Keratinocyte (primary cell): ENCODE measurements around the gene GID8. TPM values are rescaled to one million over a fixed set of nuclear protein-coding genes. Genes with fewer than 3 reads are reported as not detected.

ENCODE experiments used
- DNase-seq: peaks from one replicate; pipeline ENCODE4 v3.0.0-alpha.2; 2011; ENCODE audit warnings: low read depth, missing footprints, low spot score
- FAIRE-seq: peaks from 2 replicates; lab custom pipeline; 2011; peaks lifted over from hg19 to GRCh38; lab: Jason Lieb, UNC
- H2AFZ ChIP-seq: 2 replicates; pipeline ENCODE4 v1.6.0; 2012; ENCODE audit warnings: low read length, control low read depth, inconsistent platforms; ENCODE audit not compliant: control insufficient read depth
- H3K27ac ChIP-seq: 2 replicates; pipeline ENCODE4 v1.5.1; 2011; ENCODE audit warnings: low read length; ENCODE audit not compliant: control insufficient read depth, insufficient read depth
- H3K27me3 ChIP-seq: 3 replicates; pipeline ENCODE4 v1.6.0; 2011; ENCODE audit warnings: low read length; ENCODE audit not compliant: control insufficient read depth, insufficient read depth; ENCODE audit errors: extremely low read depth
- H3K36me3 ChIP-seq, 2 experiments: 2 replicates in 1 of 2; 3 replicates in 1 of 2; pipeline ENCODE4 v1.5.1; 2011; ENCODE audit warnings: low read length in 2 of 2, mild to moderate bottlenecking in 1 of 2; ENCODE audit not compliant: control insufficient read depth in 2 of 2, insufficient read depth in 2 of 2; ENCODE audit errors: extremely low read depth in 1 of 2
- H3K4me1 ChIP-seq: 3 replicates; pipeline ENCODE4 v1.5.1; 2011; ENCODE audit warnings: low read length; ENCODE audit not compliant: control insufficient read depth, insufficient read depth; ENCODE audit errors: extremely low read depth
- H3K4me2 ChIP-seq: 3 replicates; pipeline ENCODE4 v1.6.0; 2011; ENCODE audit warnings: low read depth, low read length; ENCODE audit not compliant: control insufficient read depth, insufficient read depth; ENCODE audit errors: extremely low read depth
- H3K4me3 ChIP-seq, 3 experiments: fragments of 200-600 bp in 1 of 3; sonication (generic) in 1 of 3; 2 replicates in 2 of 3; 3 replicates in 1 of 3; pipeline ENCODE4 v1.5.1; 2011 to 2016; ENCODE audit warnings: low read length in 3 of 3, mild to moderate bottlenecking in 3 of 3, control low read depth in 2 of 3, inconsistent platforms in 1 of 3, low read depth in 1 of 3, mixed read lengths in 1 of 3, mixed run types in 1 of 3, moderate library complexity in 1 of 3; ENCODE audit not compliant: control insufficient read depth in 2 of 3, insufficient read depth in 2 of 3; ENCODE audit errors: extremely low read depth in 1 of 3
- H3K79me2 ChIP-seq: 2 replicates; pipeline ENCODE4 v1.6.0; 2012; ENCODE audit warnings: low read length; ENCODE audit not compliant: control insufficient read depth, insufficient read depth
- H3K9ac ChIP-seq: 3 replicates; pipeline ENCODE4 v1.6.0; 2011; ENCODE audit warnings: low read length; ENCODE audit not compliant: control insufficient read depth, insufficient read depth; ENCODE audit errors: extremely low read depth
- H3K9me1 ChIP-seq: 3 replicates; pipeline ENCODE4 v1.6.0; 2011; ENCODE audit warnings: low read length; ENCODE audit not compliant: control insufficient read depth, insufficient read depth; ENCODE audit errors: extremely low read depth
- H3K9me3 ChIP-seq: 2 replicates; pipeline ENCODE4 v1.5.1; 2012; ENCODE audit warnings: low read depth, low read length; ENCODE audit not compliant: control insufficient read depth
- H4K20me1 ChIP-seq: 3 replicates; pipeline ENCODE4 v1.6.0; 2011; ENCODE audit warnings: low read length; ENCODE audit not compliant: control insufficient read depth, insufficient read depth; ENCODE audit errors: extremely low read depth
- EZH2 ChIP-seq: IDR thresholded peaks from one replicate; pipeline ENCODE4 v1.6.1; 2012; ENCODE audit warnings: inconsistent platforms, mild to moderate bottlenecking, low read length, moderate library complexity
- dilution Hi-C: fragments of 300-500 bp; cut with MboI; formaldehyde crosslinking; loops from one replicate; pipeline ENCODE4 v1.7.0; 2020; ENCODE audit warnings: low sequenced_read_pairs; ENCODE audit not compliant: extremely low pct_ligation_motif_present
- polyA plus RNA-seq, 5 experiments: library from polyadenylated mRNA; depleted of rRNA in 3 of 5; stranded (reverse) in 3 of 5; stranded (forward) in 1 of 5; unstranded in 1 of 5; fragments of >200 nt; gene quantifications; 1 replicate in 1 of 5; 2 replicates in 3 of 5; 3 replicates in 1 of 5; pipeline versions ENCODE4 v1.2.1 to v1.2.3, GENCODE V29; 2011 to 2012; ENCODE audit warnings: missing spikeins in 2 of 5, low read depth in 1 of 5, low replicate concordance in 1 of 5
- TF ChIP-seq, protein P1 (sequence below), 3 experiments: IDR thresholded peaks in 1 of 3; conservative IDR thresholded peaks in 1 of 3; optimal IDR thresholded peaks in 1 of 3; 2 replicates in 2 of 3; 3 replicates in 1 of 3; pipeline versions ENCODE3 to v1.5.1; 2011; ENCODE audit warnings: low read length in 3 of 3, mild to moderate bottlenecking in 3 of 3, moderate library complexity in 2 of 3, control low read depth in 1 of 3, inconsistent platforms in 1 of 3; ENCODE audit not compliant: insufficient read depth in 2 of 3; ENCODE audit errors: extremely low read depth in 1 of 3

The GID8 gene
- polyA plus RNA-seq, 1 donor (not counting 4 experiments of a cell fraction or from before 2014, with no cell fraction given), result 23.7 TPM

DNA sequence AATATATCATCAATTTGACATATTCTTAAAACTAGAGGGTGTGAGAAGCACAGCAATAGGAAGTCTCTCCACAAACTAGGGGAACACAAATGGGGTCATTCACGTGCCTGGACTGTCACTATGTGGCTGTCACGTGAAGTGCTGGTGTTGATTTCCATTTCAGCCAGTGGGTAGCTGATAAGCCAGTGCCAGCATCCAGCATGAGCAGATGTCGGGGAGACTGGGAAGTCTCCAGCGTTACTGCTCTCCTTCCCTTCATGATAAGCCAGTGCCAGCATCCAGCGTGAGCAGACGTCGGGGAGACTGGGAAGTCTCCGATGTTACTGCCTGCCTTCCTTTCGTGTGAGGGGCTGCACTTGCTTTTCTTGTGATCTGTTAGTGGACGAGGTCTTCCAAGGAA is 9.0 kb downstream of the GID8 start:
- H3K9ac ChIP-seq, result no peak overlapping the region
- dilution Hi-C loops, result no loop called here
- no peaks in the 10 kb centered on the region for H3K9me1 ChIP-seq
- no peaks in the 10 kb centered on the region for H3K4me1 ChIP-seq
- no peaks in the 10 kb centered on the region for H4K20me1 ChIP-seq
- TF ChIP-seq, protein P1, sequence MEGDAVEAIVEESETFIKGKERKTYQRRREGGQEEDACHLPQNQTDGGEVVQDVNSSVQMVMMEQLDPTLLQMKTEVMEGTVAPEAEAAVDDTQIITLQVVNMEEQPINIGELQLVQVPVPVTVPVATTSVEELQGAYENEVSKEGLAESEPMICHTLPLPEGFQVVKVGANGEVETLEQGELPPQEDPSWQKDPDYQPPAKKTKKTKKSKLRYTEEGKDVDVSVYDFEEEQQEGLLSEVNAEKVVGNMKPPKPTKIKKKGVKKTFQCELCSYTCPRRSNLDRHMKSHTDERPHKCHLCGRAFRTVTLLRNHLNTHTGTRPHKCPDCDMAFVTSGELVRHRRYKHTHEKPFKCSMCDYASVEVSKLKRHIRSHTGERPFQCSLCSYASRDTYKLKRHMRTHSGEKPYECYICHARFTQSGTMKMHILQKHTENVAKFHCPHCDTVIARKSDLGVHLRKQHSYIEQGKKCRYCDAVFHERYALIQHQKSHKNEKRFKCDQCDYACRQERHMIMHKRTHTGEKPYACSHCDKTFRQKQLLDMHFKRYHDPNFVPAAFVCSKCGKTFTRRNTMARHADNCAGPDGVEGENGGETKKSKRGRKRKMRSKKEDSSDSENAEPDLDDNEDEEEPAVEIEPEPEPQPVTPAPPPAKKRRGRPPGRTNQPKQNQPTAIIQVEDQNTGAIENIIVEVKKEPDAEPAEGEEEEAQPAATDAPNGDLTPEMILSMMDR (optimal IDR thresholded peaks at IDR 0.05 in 1 of 3, IDR thresholded peaks at IDR 0.05 in 1 of 3, conservative IDR thresholded peaks at IDR 0.05 in 1 of 3; ENCODE audit: extremely low read depth in 1 of 3, insufficient read depth in 2 of 3, low read length in 3 of 3), result no peak
- no peak for TF ChIP-seq EZH2
- no peak for FAIRE-seq
- no peak overlapping the region for H2AFZ ChIP-seq
- DNase-seq, result no peak
- H3K9me3 ChIP-seq, result no peaks in the 10 kb centered on the region
- H3K27ac ChIP-seq, result no peak overlapping the region
- H3K27me3 ChIP-seq, result no peaks in the 10 kb centered on the region
- H3K4me3 ChIP-seq, result no peak overlapping the region
- H3K36me3 ChIP-seq, result peaks cover 32 to 35% of the 10 kb centered on the region in 2 experiments
- H3K4me2 ChIP-seq, result no peak overlapping the region
- H3K79me2 ChIP-seq, result peaks cover 9% of the 10 kb centered on the region

DNA sequence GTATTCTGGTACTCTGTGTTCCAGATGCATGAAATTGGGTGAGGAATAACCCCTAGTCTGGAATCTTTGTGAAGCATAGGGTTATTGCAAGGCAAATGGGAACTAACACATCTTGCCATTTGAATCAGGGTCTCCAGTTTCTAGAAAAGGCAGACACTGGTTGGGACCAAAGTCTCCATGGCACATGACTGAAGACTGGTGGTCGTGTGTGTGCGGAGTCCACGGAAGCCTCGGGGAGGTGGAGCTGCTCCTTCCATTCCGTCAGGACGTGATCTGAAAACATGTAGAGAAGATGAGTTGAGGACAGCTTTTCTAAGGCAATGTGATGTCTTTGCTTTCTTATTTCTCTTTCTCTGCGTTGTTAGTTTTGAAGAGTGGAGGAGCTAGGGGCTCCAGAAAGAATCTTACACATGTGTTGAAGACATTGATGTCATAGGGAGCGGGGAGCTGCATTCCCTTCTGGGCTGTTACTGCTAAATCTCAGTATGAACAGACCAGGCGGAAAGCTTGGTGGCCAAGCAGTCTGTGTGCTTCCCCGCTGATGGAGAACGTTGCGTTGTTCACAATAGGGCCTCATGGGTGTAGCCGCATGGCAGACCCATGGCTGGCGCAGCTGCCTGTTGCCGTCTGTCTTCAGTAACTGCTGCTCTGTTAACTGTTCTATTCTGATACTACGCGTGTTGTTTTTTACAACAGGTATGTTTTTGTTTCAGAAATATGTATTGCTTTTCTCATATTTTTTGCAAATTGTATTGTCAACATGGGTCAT is 9.8 kb downstream of the GID8 start:
- no peaks in the 10 kb centered on the region for H3K9me1 ChIP-seq
- dilution Hi-C loops, result no loop called here
- H3K4me2 ChIP-seq, result no peak overlapping the region
- no peak overlapping the region for H3K27ac ChIP-seq
- no peak overlapping the region for H3K9ac ChIP-seq
- no peaks in the 10 kb centered on the region for H3K4me1 ChIP-seq
- H3K4me3 ChIP-seq, result no peak overlapping the region
- no peak for TF ChIP-seq EZH2
- TF ChIP-seq, protein P1 (optimal IDR thresholded peaks at IDR 0.05 in 1 of 3, IDR thresholded peaks at IDR 0.05 in 1 of 3, conservative IDR thresholded peaks at IDR 0.05 in 1 of 3; ENCODE audit: extremely low read depth in 1 of 3, insufficient read depth in 2 of 3, low read length in 3 of 3), result no peak
- peaks cover 29 to 32% of the 10 kb centered on the region in 2 experiments for H3K36me3 ChIP-seq
- no peak for DNase-seq
- peaks cover 5% of the 10 kb centered on the region for H3K79me2 ChIP-seq
- no peaks in the 10 kb centered on the region for H3K9me3 ChIP-seq
- H2AFZ ChIP-seq, result no peak overlapping the region
- H4K20me1 ChIP-seq, result no peaks in the 10 kb centered on the region
- FAIRE-seq, result no peak
- no peaks in the 10 kb centered on the region for H3K27me3 ChIP-seq
